Measurements from ENCODE around the gene COL7A1.

COL7A1 gene

GRCh38 chr3:48587686-48588085 lies 7.4 kb downstream of the COL7A1 start:
- no peak for DNase-seq

GRCh38 chr3:48585411-48585810 lies 9.7 kb downstream of the COL7A1 start:
- DNase-seq, result no peak

- DNase-seq, result no peak
Observed at GRCh38 chr3:48584836-48585235, 10.3 kb downstream of the COL7A1 start.

DNA sequence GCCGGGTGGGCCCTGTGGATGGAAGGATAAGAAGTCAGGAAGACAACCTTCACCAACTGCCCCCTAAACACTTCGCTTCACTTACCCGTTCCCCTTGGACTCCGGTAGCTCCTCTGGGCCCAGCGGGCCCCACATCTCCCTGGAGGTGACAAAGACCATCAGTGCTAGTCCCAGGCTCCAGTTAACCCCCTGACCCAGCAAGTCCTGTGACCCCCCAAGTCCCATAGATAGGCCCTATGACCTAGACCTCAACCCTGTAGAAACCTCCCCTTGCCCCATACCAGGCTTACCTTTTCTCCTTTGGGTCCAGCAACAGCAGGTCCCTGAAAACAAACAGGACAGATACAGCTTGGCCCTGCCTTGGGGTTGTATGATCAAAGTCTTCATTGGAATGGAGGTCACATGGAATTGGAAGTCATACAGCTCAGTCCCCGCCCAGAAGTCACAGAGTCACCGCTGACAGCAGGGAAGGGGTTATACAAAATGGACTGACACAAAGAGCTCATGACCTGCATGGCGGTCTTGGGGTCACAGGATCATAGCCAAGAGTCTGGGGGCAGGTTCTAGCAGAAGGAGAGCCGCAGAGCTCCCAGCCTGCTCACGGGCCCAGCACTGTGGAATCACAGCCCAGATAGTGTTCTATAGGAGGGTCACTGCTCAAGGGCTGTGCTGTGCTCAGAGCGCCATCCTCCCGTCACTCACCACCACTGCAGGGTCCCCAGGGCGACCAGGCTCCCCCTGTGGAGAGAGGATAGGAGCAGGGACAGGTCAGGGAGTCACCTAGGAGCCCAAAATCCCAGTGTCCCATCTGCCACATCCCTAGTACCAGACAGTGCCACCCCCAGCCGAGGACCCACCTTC lies 13.3 kb downstream of the COL7A1 start:
- DNase-seq, result no peak

- DNase-seq, result no peak
Observed at GRCh38 chr3:48576647-48577046, 18.5 kb downstream of the COL7A1 start.

DNA sequence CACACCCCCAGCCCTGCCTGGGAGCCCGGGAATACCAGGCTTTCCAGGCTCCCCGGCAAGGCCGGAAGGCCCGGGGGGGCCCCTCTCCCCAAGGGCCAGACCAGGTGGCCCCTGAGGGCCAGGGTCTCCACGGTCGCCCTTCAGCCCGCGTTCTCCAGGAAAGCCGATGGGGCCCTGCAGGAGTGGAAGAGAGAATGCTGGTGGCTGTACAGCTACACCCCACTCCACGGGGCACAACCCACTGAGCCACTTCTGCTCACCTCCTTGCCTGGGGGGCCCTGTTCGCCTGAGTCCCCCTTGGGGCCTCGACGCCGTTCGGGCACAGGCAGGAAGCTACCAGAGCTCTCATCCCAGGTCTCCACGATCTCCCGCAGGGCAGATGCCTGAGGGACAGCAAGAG lies 19.8 kb downstream of the COL7A1 start:
- DNase-seq, result no peak

GRCh38 chr3:48573973-48574585 lies 21.1 kb downstream of the COL7A1 start:
- DNase-seq, result no peak

DNA sequence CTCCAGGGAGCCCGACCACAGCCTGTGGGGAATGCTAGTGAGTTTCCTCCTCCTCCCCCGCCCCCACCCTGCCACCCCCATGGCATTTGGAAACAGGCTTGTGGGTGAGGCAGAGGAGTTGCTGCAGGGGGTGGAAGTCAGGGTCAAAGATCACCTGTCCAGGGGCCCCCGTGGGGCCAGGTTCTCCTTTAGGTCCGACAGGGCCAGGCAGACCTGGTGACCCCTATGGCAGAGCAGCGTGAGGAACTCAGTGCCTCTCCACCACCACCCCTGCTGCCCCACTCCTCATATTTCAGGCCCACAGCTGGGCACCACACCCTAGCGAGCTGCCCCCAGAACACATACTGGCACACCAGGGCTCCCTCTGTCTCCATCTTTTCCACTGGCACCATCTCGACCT lies 22.6 kb downstream of the COL7A1 start:
- DNase-seq, result no peak

DNA sequence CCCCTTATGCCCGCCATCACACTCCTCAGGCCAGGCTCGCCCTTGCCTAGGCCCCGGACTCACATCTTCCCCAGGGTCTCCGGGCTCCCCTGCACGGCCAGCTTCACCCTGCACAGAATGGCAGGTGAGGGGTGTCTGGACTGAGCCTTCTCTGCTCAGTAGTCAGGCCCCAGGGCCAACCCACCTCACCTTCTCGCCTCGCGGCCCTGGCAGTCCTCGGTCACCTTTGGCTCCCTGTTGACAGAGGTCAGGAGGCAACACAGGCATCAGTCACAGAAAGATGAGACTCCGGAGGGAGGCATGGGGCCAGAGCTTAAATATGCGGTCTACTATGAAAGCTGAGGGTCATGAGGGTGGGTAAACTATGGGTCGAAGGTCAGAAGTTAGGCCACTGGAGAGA lies 23.2 kb downstream of the COL7A1 start:
- no peak for DNase-seq

GRCh38 chr3:48569808-48570450 lies 25.2 kb downstream of the COL7A1 start:
- DNase-seq, result no peak

DNA sequence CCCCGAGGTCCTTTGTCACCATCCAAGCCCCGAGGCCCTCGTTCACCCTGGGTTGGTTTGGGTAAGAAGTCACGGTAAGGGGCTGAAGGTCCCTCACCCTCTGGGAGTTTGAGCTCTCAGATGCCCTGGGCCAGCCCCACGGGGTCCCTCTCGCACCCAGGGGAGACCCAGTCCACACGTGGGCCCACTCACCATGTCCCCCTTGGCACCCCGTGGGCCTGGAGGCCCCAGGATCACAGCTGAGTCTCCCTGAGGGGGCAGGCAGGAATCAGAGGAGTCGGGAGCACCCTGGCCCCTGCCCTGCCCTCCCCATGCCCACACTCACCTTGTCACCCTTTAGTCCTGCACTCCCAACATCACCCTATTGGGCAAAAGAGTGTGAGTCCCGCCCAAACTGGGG lies 25.7 kb downstream of the COL7A1 start:
- DNase-seq, result no peak

GRCh38 chr3:48568476-48568875 lies 26.7 kb downstream of the COL7A1 start:
- DNase-seq, result no peak

- DNase-seq, result no peak
Observed at GRCh38 chr3:48567500-48567899, 27.6 kb downstream of the COL7A1 start.

- no peak for DNase-seq
Observed at GRCh38 chr3:48567090-48567489, 28.0 kb downstream of the COL7A1 start.

GRCh38 chr3:48566401-48566760 lies 28.7 kb downstream of the COL7A1 start:
- DNase-seq, result no peak

DNA sequence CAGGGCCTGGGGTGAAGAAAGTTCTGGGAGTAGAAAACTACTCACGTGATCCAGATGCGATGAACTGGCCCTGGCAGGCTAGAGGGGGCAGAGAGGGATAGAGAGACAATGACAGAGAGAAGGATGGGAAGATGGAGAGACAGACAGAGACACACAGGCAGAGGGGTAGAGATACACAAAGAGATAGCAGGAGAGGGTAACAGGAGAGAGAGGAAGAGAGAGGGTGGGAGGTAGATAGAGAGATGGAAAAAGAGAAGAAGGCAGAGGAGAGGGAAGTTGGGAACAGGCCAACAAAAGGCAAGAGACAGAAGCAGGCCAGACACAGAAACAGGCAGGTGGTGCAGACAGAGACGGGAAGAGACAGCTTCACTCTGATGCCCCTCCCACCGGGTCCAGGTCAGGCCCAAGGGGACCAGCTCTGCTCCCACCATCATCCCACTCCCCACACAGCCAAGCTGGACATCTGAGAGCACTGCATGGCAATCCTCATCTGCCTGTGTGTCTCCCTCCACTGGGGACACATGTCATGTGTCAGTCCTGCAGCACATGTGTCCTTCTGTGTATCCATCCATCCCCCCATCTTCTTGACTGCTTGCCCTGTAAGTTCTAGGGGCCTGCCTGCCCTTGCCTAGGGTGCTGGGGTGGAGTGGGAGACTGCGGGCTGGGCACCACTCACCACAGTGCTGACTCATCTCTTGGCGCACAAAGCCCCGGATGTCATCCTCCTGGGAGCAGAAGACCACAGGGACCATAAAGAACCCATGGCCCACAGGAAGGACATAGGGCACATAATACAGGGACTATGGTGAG lies 29.3 kb downstream of the COL7A1 start:
- no peak for DNase-seq

- no peak for DNase-seq
Observed at GRCh38 chr3:48565186-48565585, 29.9 kb downstream of the COL7A1 start.

- DNase-seq, result no peak
Observed at GRCh38 chr3:48564667-48565066, 30.5 kb downstream of the COL7A1 start.

- DNase-seq, result peak in 1 of 2 experiments; percentile 2
Observed at GRCh38 chr3:48564022-48564421, 31.1 kb downstream of the COL7A1 start.

GRCh38 chr3:48563382-48563918 lies 31.7 kb downstream of the COL7A1 start, which contains the start of gene UCN2:
TSS of gene UCN2 (minus strand) at chr3:48563781. CDS start at chr3:48563124, 657 bp downstream.
- no peak for DNase-seq

- DNase-seq, result no peak
Observed at GRCh38 chr3:48562367-48563095, 32.6 kb downstream of the COL7A1 start.
